ENCODE data around the gene MN1. TPM values are rescaled to one million over a fixed set of nuclear protein-coding genes. Genes with fewer than 3 reads are reported as not detected.

Gene MN1
- total RNA-seq, 3 donors from 2014 or later, result 0.49 to 7.6 (median 1.8) TPM

DNA sequence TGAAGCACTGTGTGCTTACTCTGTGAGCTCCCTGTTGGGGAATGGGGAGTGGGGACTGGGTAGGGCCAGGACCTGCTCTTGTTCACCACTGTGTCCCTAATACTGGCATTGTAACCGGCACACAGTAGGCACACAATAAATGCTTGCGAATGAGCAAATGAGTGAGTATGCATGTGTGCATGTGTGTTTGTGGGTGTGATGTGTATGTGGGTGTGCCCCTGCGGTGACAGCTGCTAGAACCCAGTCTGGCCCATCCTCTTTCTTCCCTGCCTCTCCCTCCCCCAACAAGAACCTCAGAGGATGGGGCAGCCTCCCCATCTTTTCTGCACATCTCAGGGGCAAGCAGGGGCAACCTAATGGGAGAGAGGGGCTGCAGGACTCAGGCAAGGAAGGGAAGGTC lies 90.5 kb downstream of the MN1 start:
- intact Hi-C loops (cut with DNase I, micrococcal nuclease), result no loop called here
- no peak overlapping the region for H3K4me3 ChIP-seq
- ATAC-seq (no peak), DNase-seq (no peak)
- no peaks in the 10 kb centered on the region for H3K9me3 ChIP-seq
- H3K4me1 ChIP-seq (ENCODE audit: low read depth), result no peaks in the 10 kb centered on the region
- no peaks in the 10 kb centered on the region for H3K36me3 ChIP-seq (ENCODE audit: low read depth)
- TF ChIP-seq, protein P1, sequence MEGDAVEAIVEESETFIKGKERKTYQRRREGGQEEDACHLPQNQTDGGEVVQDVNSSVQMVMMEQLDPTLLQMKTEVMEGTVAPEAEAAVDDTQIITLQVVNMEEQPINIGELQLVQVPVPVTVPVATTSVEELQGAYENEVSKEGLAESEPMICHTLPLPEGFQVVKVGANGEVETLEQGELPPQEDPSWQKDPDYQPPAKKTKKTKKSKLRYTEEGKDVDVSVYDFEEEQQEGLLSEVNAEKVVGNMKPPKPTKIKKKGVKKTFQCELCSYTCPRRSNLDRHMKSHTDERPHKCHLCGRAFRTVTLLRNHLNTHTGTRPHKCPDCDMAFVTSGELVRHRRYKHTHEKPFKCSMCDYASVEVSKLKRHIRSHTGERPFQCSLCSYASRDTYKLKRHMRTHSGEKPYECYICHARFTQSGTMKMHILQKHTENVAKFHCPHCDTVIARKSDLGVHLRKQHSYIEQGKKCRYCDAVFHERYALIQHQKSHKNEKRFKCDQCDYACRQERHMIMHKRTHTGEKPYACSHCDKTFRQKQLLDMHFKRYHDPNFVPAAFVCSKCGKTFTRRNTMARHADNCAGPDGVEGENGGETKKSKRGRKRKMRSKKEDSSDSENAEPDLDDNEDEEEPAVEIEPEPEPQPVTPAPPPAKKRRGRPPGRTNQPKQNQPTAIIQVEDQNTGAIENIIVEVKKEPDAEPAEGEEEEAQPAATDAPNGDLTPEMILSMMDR (IDR thresholded peaks at IDR 0.05), result no peak

GRCh38 chr22:27709919-27710675 lies 91.5 kb downstream of the MN1 start:
- no peaks in the 10 kb centered on the region for H3K4me1 ChIP-seq (ENCODE audit: low read depth)
- DNase-seq (no peak), ATAC-seq (no peak)
- intact Hi-C loops (cut with DNase I, micrococcal nuclease), result no loop called here
- no peak overlapping the region for H3K4me3 ChIP-seq
- H3K36me3 ChIP-seq (ENCODE audit: low read depth), result no peaks in the 10 kb centered on the region
- TF ChIP-seq, protein P1 (IDR thresholded peaks at IDR 0.05), result no peak
- H3K9me3 ChIP-seq, result no peaks in the 10 kb centered on the region

- no peaks in the 10 kb centered on the region for H3K36me3 ChIP-seq (ENCODE audit: low read depth)
- no peaks in the 10 kb centered on the region for H3K9me3 ChIP-seq
- intact Hi-C loops (cut with DNase I, micrococcal nuclease), result no loop called here
- H3K4me1 ChIP-seq (ENCODE audit: low read depth), result no peaks in the 10 kb centered on the region
- ATAC-seq, result no peak
- TF ChIP-seq, protein P1 (IDR thresholded peaks at IDR 0.05), result no peak
- no peak overlapping the region for H3K4me3 ChIP-seq
- no peak for DNase-seq
Measured at GRCh38 chr22:27706489-27706888, 95.1 kb downstream of the MN1 start.

- H3K4me3 ChIP-seq, result no peak overlapping the region
- no peak for ATAC-seq
- TF ChIP-seq, protein P1 (IDR thresholded peaks at IDR 0.05), result no peak
- DNase-seq, result no peak
- no peaks in the 10 kb centered on the region for H3K36me3 ChIP-seq (ENCODE audit: low read depth)
- H3K4me1 ChIP-seq (ENCODE audit: low read depth), result no peaks in the 10 kb centered on the region
- intact Hi-C loops (cut with DNase I, micrococcal nuclease), result no loop called here
- no peaks in the 10 kb centered on the region for H3K9me3 ChIP-seq
Measured at GRCh38 chr22:27705408-27706080, 96.0 kb downstream of the MN1 start.

GRCh38 chr22:27704581-27704980 lies 97.0 kb downstream of the MN1 start:
- no peak overlapping the region for H3K4me3 ChIP-seq
- DNase-seq (no peak), ATAC-seq (no peak)
- TF ChIP-seq, protein P1 (IDR thresholded peaks at IDR 0.05), result no peak
- intact Hi-C loops (cut with DNase I, micrococcal nuclease), result no loop called here
- H3K4me1 ChIP-seq (ENCODE audit: low read depth), result no peaks in the 10 kb centered on the region
- H3K9me3 ChIP-seq, result no peaks in the 10 kb centered on the region
- no peaks in the 10 kb centered on the region for H3K36me3 ChIP-seq (ENCODE audit: low read depth)

All from mucosa of descending colon (tissue), 3 donors.